Sciatic nerve (tissue), 2 donors: Measurements from ENCODE around the gene B3GLCT. TPM values are rescaled to one million over a fixed set of nuclear protein-coding genes. Genes with fewer than 3 reads are reported as not detected.
"Not testable (repeated sequence)": the region's sequence is repeated elsewhere in the genome, so short reads cannot be mapped to it uniquely, and the experiment has no call there.

ENCODE experiments used
- ATAC-seq: fragments of 200-7000 bp; cut with Tn5 transposase; one replicate; pipeline ENCODE4 v1.9.1; 2020; ENCODE audit warnings: mild to moderate bottlenecking, moderate library complexity
- DNase-seq: peaks from one replicate; pipeline ENCODE4 v3.0.0-alpha.2; 2020; ENCODE audit warnings: low spot score
- intact Hi-C: fragments of 100-400 bp; cut with DNase I; formaldehyde crosslinking; loops from one replicate; pipeline ENCODE4 v1.14.2; 2022
- total RNA-seq: library from RNA; stranded (reverse); fragmentation: NEBNext Ultra II Directional; extraction: Animal tissue kit (Norgen Biotek cat#: 25700); gene quantifications from one replicate; pipeline ENCODE4 v1.2.1, GENCODE V29; 2021
- donor health status: DM: no; HTN: no; CAD: no.
- donor health status: DM: no; HTN: no; CAD: no.

Gene B3GLCT
- 5.9 TPM for total RNA-seq

DNA sequence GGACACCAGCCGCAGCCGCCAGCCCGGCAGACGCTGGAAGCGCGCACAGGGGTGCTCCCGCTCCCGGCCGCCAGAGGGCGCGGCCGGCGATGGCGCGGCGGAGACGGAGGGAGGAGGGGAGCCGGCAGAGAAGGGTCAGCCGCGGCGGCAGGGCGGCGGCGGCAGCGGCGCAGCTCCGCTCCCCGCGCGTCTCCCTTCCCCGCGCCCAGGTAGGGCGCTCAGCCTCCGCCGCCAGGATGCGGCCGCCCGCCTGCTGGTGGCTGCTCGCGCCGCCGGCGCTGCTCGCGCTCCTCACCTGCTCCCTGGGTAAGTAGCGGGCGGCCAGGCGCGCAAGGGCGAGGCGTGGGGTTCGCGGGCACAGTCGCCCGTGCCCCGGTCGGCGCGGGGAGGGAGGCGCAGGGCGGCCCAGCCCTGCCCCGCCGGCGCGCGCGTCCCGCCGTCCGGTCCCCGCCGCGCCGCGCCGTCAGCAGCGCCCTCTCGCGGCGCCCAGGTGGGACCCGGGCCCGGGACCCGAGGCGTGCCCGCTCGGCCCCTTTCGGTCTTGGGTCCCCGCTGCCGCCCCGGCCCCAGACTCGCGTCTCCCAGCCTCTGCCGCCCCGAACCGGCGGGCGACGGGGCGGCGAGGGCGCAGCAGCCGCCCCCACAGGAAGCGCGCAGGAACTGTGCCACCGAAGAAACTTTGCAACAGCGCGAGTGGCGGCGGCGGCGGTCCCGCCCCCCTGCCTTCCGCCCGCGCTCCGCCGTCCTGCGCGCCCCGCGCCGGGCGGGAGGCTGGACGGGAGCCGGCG, at the start of gene B3GLCT:
TSS of gene B3GLCT (plus strand) at position 127 of the 788 bp plus-strand sequence. CDS start at position 237, 110 bp downstream.
- ATAC-seq (peak; percentile 91), DNase-seq (peak; percentile 86)
- intact Hi-C loops: no loop called here

DNA sequence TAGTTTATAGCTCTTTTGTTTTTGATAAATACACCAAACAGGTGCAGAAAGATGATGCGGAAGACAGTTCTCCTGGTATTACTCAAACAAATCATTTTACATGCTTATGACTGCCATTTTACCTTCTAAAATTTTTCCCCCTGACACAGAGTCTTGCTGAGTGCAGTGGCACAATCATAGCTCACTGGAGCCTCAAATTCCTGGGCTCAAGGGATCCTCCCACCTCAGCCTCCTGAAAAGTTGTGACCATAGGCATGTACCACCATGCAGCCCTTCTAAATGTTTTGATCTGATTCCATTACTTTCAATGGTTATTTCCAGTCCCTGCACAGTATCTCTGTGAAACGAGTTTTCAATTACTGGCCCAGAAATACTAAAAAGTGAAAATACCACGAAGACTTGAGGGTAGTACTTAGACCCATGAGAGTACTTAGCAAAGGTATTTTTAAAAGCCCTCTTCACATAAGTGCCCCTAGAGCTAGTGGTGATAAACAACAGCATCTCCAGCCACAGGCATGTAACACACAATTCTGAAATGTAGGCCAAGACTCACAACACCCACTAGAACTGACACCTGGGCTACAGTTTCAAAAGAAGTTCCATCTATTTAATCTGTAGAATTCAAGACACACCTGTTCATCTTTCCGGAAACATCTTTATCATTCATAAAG, 49.3 kb upstream of the B3GLCT start:
- intact Hi-C loops: no loop called here
- ATAC-seq: no peak
- no peak for DNase-seq

DNA sequence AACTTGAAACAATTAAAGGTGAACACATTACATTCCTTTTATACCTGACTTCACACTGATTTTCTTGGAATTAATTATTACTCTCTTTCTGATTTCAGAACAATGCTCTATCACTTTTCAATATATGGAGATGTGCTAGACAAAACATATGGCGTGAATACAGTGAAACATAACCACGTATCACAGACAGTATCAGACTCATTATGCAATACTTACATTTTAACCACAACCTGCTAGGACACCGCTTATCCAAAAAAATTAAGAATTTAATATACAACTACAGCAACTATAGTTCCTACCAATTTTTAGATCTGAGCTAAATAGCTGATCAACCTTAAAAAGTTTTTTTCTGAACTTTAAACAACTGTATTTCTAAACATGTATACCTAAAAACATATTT, 47.9 kb upstream of the B3GLCT start:
- ATAC-seq: no peak
- intact Hi-C loops: no loop called here
- no peak for DNase-seq

DNA sequence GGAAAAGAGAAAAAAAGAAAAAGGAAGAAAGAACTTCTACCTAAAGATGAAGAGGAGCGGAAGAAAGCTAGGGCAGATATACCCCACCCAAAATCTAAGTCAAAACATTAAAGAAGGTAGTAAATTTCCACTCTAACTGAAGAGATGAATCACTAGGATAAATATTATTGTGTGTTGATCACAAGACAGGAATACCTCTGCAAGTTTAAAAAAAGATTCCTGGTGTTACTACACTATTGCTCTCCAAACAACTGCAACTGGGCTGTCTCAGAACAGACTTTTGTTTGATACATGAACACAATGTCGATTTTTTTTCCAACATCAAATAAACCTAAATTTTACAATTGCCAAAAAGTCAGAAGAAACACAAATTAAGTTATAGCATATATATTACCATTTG, 44.8 kb upstream of the B3GLCT start:
- intact Hi-C loops: no loop called here
- ATAC-seq (no peak), DNase-seq (no peak)

DNA sequence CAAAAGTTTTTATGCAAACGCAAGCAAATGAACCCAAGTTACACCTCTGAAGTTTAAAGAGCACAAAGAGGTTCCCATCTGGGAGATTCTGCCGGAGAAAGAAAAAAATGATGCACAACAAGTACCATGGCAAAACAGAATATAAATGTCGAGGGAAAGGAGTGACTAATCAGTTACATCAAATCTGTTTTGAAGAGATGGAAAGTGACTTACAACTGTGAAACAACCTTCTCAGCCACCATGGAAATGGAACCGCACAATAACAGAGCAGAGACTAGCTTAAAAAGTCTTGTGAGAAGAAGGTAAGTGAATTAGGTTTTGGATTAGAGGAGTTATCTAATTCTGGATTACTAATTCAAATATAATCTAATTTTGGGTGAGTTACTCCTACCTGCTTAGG, 40.5 kb upstream of the B3GLCT start:
- intact Hi-C loops: no loop called here
- ATAC-seq (no peak), DNase-seq (no peak)

DNA sequence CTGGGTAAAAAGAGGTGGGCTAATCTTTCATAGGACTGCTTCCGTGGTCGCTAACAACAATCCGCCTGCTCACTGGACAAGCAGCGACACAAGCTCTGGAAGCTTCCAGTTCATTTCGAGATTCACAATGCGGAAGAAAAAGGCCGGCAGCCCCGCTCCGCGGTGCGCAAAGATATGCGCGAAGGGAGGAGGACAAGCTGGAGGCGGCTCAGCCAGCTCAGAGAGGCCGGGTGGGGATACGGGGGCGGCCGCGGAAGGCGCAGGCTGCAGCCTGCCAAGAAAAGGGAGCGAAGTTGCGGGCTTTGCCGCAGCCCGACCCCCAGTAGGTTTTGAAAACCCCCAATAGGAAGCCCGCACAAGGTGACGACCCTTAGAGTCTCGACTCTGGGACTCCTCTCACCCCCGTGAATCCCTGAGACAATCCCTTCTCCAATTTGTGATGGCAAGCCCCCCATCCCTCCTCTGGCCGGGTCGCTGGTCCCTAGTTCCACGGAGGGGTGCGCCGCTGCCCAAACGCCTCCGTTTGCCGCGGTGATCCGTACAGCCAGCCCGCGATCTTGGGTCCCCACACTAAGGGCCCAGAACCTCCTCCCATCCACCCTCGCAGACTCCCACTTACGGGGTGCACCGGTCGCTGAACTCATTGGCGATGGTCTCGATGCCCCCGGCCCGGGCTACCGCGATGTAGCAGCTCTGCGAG, 38.8 kb upstream of the B3GLCT start:
- intact Hi-C loops: no loop called here
- DNase-seq: peak; percentile 79
- ATAC-seq: peak; percentile 7

DNA sequence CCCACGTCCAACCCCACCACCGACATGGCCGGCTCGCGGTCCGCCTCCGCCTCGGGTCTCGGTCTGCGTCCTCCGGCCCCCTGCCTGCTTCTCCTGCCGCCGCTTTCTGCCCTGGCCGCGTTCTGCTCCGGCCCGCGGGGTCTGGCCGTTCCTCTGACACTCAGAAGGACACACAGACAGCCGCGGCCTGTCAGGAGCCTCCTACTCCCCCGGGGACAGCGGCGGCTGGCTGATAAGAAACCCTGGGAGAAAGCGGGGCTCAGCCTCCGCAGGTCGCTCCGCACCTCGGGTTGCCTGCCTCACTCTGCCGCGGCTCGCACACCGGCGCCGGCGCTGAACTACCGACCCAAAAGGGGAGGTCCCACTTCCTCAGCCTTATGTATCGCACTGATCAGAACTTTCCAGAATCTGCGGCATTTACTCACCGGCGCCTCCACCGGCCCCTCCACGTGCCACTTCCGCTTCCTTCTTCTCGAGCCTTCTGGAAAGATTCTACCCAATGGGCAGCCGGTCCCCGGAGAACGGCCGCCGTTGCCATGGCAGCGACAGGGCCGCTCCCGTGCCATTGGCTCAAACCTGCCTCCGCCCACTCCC, 38.1 kb upstream of the B3GLCT start, which contains the start of gene HSPH1:
TSS of gene HSPH1 (minus strand) at position 348 of the 594 bp plus-strand sequence. CDS start at position 26, 322 bp downstream.
- ATAC-seq (peak; percentile 98), DNase-seq (peak; percentile 100)
- intact Hi-C loops: no loop called here

DNA sequence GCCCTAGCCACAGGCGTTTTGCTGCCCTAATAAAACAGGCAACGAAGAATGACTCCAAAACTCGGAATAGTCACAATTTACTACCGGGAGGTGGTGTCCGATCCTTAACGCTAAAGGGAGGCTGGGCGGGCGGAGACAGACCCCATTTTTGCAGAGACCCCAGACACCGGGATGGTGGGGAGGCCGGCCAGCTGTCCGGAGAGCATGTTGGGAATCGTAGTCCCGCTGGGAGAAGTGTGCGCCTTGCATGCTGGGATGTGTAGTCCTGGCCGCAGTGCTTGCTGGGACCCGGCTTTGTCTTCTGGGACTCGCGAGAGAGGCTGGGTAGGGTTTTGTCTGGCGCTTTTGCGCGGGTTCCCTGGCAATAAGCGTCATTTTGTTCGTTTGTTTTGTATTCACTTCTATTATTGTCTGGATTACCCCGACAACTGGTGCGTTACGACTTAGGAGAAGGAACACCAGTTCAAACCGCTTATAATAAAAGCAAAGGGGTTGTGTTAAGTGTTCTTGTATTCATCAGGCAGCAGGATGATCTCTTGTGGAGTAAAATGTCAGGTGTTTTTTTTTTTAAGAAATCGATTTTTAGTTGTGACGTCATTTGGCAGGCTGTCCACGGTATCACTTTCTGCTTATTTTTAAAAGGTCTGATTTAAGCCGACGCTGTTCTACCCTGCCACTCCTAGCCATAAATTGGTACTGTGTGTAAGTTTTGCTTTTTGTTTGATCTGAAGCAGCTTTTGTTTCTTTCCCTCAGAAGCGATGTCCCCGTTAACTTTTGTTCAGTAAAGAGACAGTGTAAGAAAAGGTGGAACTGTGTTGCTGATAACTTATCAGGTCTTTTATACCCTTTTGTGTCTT, 37.4 kb upstream of the B3GLCT start:
- intact Hi-C loops: no loop called here
- ATAC-seq (peak; percentile 98), DNase-seq (peak; percentile 96)

DNA sequence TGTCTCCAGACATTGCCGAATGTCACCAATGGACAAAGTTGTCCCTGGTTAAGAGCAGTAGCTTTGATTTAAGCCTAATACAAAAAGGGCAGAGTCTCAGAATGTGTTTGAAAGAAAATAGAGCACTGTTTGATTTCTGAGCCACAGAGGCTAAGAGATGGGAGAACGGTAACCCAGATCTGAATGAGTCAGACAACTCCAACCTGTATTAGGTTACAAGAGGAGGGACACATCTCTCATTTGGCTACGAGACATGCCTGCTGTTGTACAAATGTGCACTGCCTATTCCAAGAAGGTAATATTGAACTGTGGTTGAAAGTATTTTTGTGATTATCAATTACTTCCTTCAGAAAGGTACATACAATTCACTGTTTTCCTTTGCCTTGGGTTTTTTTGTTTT, 33.2 kb upstream of the B3GLCT start:
- no peak for DNase-seq
- intact Hi-C loops: no loop called here
- no peak for ATAC-seq

DNA sequence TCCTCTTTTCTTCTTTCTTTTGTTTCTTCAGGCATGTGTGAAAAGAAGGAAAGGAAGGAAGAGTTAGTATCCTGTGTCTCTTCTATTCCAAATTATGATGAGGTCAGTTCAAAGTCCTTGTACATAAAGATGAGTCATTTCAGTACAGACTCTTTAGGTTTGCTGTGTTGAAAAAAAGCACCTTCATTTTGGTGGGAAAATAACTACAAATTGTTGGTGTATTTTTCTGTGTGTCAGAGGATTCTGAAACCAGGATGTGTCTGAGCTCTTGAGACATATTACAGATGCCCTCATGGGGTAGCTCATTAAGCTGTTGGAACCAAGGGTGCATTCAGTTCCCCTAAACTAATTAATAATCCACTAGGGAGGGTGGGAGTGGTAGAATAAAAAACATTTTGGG, 32.3 kb upstream of the B3GLCT start:
- no peak for DNase-seq
- intact Hi-C loops: no loop called here
- ATAC-seq: no peak

DNA sequence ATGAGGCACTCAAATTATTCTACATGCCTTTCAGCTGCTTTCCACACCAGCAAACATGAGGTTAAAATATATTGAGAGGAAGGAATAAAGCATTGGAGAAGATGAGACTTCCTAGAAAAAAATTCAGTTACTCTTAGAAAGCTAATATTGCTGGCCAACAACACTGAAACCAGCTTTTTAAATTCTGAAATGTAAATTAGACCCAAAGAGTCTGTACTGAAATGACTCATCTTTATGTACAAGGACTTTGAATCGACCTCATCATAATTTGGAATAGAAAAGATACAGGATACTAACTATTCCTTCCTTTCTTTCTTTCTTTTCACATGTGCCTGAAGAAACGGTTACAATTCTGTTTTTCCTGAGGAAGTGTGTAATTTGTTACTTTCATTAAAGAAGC, 31.6 kb upstream of the B3GLCT start:
- intact Hi-C loops: no loop called here
- ATAC-seq (no peak), DNase-seq (no peak)

DNA sequence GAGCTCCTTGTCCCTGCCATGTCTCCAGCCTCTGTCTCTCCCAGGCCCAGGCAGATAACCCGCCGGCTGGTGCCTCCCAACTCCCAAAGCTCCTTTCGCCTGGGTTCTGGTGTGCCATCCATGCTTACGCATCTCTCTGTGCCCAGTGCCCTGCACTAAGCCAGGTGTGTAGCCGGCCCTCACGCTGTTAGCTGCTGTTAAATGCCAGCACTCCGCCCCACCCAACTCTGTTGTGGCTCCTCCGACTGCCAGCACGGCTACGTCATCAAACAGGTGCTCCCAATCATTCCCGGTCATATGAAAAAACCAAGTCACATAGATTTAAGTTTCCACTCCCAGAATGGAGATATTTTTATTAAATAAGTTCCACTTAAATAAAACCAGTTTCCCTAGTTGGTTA, 31.0 kb upstream of the B3GLCT start:
- ATAC-seq: no peak

DNA sequence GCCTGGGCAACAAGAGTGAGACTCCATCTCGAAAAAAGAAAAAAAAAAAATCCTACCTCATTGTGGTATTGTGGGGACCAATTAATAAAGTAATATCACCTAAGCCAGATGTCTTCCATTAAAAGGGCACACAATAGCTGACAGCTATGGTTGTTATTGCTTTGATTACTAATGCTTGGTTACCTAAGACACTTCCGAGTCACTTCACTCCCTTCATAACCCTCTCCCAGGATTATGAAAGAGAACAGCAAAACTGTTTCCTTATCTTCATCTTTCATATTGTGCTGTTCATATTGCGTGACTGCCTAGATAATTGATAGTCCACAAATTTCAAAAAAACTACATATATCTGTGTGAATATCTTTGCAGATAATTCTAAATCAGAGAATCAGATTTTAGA, 27.8 kb upstream of the B3GLCT start:
- ATAC-seq: no peak
- intact Hi-C loops: no loop called here
- DNase-seq: no peak

More for the DNA sequence above, 31.0 kb upstream of the B3GLCT start:
- intact Hi-C loops: no loop called here
- DNase-seq: no peak

DNA sequence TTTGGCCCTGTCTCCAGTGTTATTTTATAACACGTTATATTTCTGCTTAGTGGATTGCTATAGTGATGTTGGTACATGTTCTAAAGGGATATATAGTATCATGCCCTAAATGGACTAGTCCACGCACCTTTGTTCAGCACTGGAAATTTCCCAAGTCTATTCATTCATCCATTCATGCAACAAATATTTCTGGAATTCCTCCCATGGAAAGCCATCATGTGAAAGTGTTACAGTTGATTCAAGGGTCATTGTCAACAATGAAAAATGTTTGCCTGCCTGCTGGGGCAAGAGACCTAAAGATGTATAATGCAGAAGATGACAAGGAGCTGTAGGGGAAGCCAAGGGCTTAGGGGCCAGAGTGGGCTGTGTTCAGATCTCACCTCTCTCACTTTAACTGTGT, 27.2 kb upstream of the B3GLCT start:
- ATAC-seq (no peak), DNase-seq (no peak)
- intact Hi-C loops: no loop called here

DNA sequence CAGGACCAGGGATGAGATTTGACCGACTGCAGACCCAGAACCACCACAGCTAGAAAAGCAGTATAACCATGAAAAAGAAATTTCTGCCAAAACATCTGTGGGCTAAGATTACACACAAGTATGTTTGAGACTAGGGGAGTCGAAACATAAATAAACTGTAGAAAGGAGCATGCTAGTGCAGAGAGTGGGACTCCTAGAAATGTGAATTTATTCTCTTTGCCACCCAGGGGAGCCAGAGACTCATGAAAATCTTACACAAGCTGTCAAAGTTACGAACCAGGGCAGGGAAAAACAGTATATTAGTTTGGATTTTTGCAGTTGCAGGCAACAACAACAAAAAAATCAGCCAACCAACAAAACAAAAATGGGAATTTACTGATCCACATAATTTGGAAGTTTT, 25.8 kb upstream of the B3GLCT start:
- intact Hi-C loops: no loop called here
- no peak for ATAC-seq
- DNase-seq: no peak

DNA sequence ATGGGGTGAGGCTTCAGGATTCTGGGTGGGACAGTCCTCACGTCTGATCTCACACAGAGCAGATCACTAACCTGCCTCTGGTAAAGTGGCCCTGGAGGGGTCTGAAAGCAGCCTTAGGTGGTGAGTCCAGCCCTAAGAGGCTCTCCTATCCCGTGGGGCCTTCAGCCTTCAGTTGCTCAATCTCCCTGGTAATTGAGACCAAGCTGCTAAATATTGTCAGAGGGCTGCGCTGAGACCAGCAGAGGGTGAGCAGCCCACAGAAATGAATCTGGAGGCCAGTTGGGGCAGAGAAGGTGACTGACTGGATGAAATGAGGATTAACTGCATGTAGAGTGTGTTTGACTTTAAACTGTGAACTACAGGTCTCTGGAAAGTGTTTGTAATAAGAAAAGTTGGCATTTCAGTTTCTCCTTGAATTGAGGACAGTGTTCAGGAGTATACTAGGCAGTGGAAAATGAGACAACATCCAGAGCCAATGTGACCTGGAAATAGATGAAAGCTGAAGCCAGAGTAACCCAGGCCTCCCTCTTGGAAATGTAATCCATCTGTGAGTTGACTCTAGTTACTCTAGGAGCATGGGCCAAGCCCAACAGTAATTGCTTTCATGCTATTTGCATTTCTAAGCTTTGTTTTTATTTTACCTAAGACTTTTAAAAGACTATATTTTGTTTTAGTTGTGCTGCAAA, 23.8 kb upstream of the B3GLCT start:
- intact Hi-C loops: no loop called here
- ATAC-seq (peak; percentile 17), DNase-seq (no peak)

DNA sequence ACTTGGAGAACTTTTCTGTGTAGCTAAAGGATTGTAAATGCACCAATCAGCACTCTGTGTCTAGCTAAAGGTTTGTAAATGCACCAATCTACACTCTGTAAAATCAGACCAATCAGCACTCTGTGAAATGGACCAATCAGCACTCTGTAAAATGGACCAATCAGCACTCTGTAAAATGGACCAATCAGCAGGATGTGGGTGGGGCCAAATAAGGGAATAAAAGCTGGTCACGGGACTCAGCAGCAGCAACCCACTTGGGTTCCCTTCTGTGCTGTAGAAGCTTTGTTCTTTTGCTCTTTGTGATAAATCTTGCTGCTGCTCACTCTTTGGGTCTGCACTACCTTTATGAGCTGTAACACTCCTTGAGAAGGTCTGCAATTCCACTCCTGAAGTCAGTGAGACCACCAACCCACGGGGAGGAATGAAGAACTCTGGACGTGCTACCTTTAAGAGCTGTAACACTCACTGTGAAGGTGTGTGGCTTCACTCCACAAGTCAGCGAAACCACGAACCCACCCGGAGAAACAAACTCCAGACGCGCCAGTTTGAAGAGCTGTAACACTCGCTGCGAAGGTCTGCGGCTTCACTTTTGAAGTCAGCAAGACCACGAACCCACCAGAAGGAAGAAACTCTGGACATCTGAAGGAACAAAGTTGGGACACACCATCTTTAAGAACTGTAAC, 21.8 kb upstream of the B3GLCT start:
- ATAC-seq, DNase-seq, intact Hi-C loops: not testable (repeated sequence)

DNA sequence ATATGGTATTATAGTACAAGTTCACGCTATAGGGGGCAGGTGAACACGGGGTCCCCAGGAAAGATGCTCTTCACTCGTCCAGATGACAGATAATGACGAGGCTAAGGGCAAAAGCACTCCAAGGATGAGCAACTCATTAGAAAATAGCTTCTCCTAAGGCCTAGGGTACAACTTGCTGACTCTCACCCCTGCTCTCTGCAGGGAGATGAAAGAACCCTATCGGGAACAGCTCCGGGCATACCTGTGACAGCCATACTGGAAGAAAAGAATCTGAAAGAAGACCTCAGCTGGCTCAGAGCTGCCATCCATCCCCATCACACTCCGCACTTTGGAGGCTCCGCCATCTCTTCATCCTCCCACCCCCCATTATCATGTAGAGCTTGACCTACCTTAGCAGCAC, 20.5 kb upstream of the B3GLCT start:
- intact Hi-C loops: no loop called here
- ATAC-seq: no peak
- DNase-seq: no peak
